GM23338 (cell line): Measurements from ENCODE around the gene STX5. TPM values are rescaled to one million over a fixed set of nuclear protein-coding genes. Genes with fewer than 3 reads are reported as not detected.
A peak's percentile ranks its signal among the peaks of the same experiment; 100 is the strongest.

Experiments used
- ATAC-seq: fragments of 200-7000 bp; cut with Tn5 transposase; 3 replicates; pipeline ENCODE4 v1.9.1; 2020
- DNase-seq: peaks from one replicate; pipeline ENCODE4 v3.0.0-alpha.2; 2015; ENCODE audit warnings: low spot score
- H2AFZ ChIP-seq: fragments of 200-600 bp; sonication (generic); 2 replicates; pipeline ENCODE4 v1.8.0; 2016; ENCODE audit warnings: antibody characterized with exemption, mild to moderate bottlenecking, moderate library complexity
- H3F3A ChIP-seq: fragments of 200-600 bp; sonication (generic); replicated peaks from 2 replicates; pipeline ENCODE4 v1.8.0; 2017; ENCODE audit warnings: antibody characterized with exemption, mixed run types, low read depth
- H3K27ac ChIP-seq: fragments of 200-600 bp; sonication (generic); 2 replicates; pipeline ENCODE4 v1.6.1; 2016; ENCODE audit warnings: low read depth
- H3K27me3 ChIP-seq: fragments of 200-600 bp; sonication (generic); 2 replicates; pipeline ENCODE4 v1.8.0; 2016; ENCODE audit warnings: mild to moderate bottlenecking, mixed run types, moderate library complexity; ENCODE audit not compliant: insufficient read depth
- H3K36me3 ChIP-seq: fragments of 200-600 bp; sonication (generic); 2 replicates; pipeline ENCODE4 v1.8.0; 2016; ENCODE audit warnings: mild to moderate bottlenecking; ENCODE audit not compliant: insufficient read depth
- H3K4me1 ChIP-seq: fragments of 200-600 bp; sonication (generic); 2 replicates; pipeline ENCODE4 v1.8.0; 2016; ENCODE audit warnings: mild to moderate bottlenecking, moderate library complexity; ENCODE audit not compliant: insufficient read depth
- H3K4me2 ChIP-seq: fragments of 200-600 bp; sonication (generic); 2 replicates; pipeline ENCODE4 v1.7.1; 2017; ENCODE audit warnings: mixed run types
- H3K4me3 ChIP-seq: fragments of 200-600 bp; sonication (generic); 2 replicates; pipeline ENCODE4 v1.6.1; 2016; ENCODE audit warnings: mixed run types
- H3K79me2 ChIP-seq: fragments of 200-600 bp; sonication (generic); replicated peaks from 2 replicates; pipeline ENCODE4 v1.8.0; 2017; ENCODE audit warnings: mild to moderate bottlenecking; ENCODE audit not compliant: insufficient read depth
- H3K9me2 ChIP-seq: fragments of 200-600 bp; sonication (generic); 2 replicates; pipeline ENCODE4 v1.8.0; 2017; ENCODE audit not compliant: insufficient read depth
- H4K20me1 ChIP-seq: fragments of 200-600 bp; sonication (generic); replicated peaks from 2 replicates; pipeline ENCODE4 v1.8.0; 2017; ENCODE audit warnings: mild to moderate bottlenecking; ENCODE audit not compliant: insufficient read depth
- H3K27ac Mint-ChIP-seq: 2 replicates; pipeline ENCODE4 v1.8.0; 2020; ENCODE audit warnings: inconsistent platforms, mild to moderate bottlenecking, moderate library complexity, mixed read lengths
- H3K27me3 Mint-ChIP-seq: 3 replicates; pipeline ENCODE4 v1.8.0; 2022; ENCODE audit warnings: low read depth, mild to moderate bottlenecking, moderate library complexity, mixed read lengths, inconsistent platforms; ENCODE audit not compliant: insufficient read depth, poor library complexity
- H3K36me3 Mint-ChIP-seq: 3 replicates; pipeline ENCODE4 v1.8.0; 2021; ENCODE audit warnings: low read depth, mild to moderate bottlenecking, inconsistent platforms, moderate library complexity, mixed read lengths
- H3K4me1 Mint-ChIP-seq: 3 replicates; pipeline ENCODE4 v1.8.0; 2020; ENCODE audit warnings: mild to moderate bottlenecking, inconsistent platforms, mixed read lengths
- H3K4me3 Mint-ChIP-seq: 3 replicates; pipeline ENCODE4 v1.8.0; 2021; ENCODE audit warnings: moderate library complexity, mild to moderate bottlenecking, inconsistent platforms, mixed read lengths
- H3K9me3 Mint-ChIP-seq: 3 replicates; pipeline ENCODE4 v1.8.0; 2020; ENCODE audit warnings: moderate library complexity, mild to moderate bottlenecking, inconsistent platforms, mixed read lengths
- CREB1 ChIP-seq: fragments of 250-450 bp; sonication (Bioruptor Pico); IDR thresholded peaks from 2 replicates; pipeline ENCODE4 v1.5.0; 2020; ENCODE audit warnings: low read depth, mild to moderate bottlenecking, moderate library complexity
- CTCF ChIP-seq, 2 experiments: fragments of 200-600 bp in 1 of 2; sonication (generic) in 1 of 2; conservative IDR thresholded peaks; 2 replicates each; pipeline versions ENCODE4 v1.5.1 to v1.6.1; 2016 to 2017; ENCODE audit warnings: antibody characterized with exemption in 2 of 2, low read depth in 2 of 2, mild to moderate bottlenecking in 2 of 2, moderate library complexity in 1 of 2
- ETS1 ChIP-seq: IDR thresholded peaks from 2 replicates; pipeline ENCODE4 v1.6.1; 2016; ENCODE audit warnings: antibody characterized with exemption
- EZH2 ChIP-seq: fragments of 200-600 bp; sonication (generic); IDR thresholded peaks from one replicate; pipeline ENCODE4 v1.8.0; 2017; ENCODE audit warnings: antibody characterized with exemption, mild to moderate bottlenecking, low read depth; ENCODE audit not compliant: unreplicated experiment
- EZH2phosphoT487 ChIP-seq: fragments of 200-600 bp; sonication (generic); IDR thresholded peaks from one replicate; pipeline ENCODE4 v1.8.1; 2018; ENCODE audit warnings: antibody characterized with exemption; ENCODE audit not compliant: unreplicated experiment
- JUNB ChIP-seq: IDR thresholded peaks from one replicate; pipeline ENCODE4 v1.6.1; 2016; ENCODE audit warnings: antibody characterized with exemption; ENCODE audit not compliant: unreplicated experiment
- NANOG ChIP-seq: IDR thresholded peaks from 2 replicates; pipeline ENCODE4 v1.6.1; 2016; ENCODE audit warnings: antibody characterized with exemption, borderline replicate concordance
- POLR2AphosphoS5 ChIP-seq: IDR thresholded peaks from 2 replicates; pipeline ENCODE4 v1.6.1; 2016; ENCODE audit warnings: antibody characterized with exemption, low read depth
- REST ChIP-seq: IDR thresholded peaks from one replicate; pipeline ENCODE4 v1.6.1; 2018; ENCODE audit warnings: antibody characterized with exemption; ENCODE audit not compliant: unreplicated experiment
- STAT1 ChIP-seq: IDR thresholded peaks from one replicate; pipeline ENCODE4 v1.6.1; 2016; ENCODE audit warnings: antibody characterized with exemption; ENCODE audit not compliant: unreplicated experiment
- ZNF114 ChIP-seq: fragments of 250-450 bp; sonication (Bioruptor Pico); IDR thresholded peaks from 2 replicates; pipeline ENCODE4 v1.5.0; 2020; ENCODE audit warnings: mild to moderate bottlenecking, moderate library complexity
- ZNF331 ChIP-seq: fragments of 250-450 bp; sonication (Bioruptor Pico); IDR thresholded peaks from 2 replicates; pipeline ENCODE4 v1.5.0; 2020; ENCODE audit warnings: low read depth, mild to moderate bottlenecking, moderate library complexity
- ZNF462 ChIP-seq: fragments of 250-450 bp; sonication (Bioruptor Pico); IDR thresholded peaks from 2 replicates; pipeline ENCODE4 v1.5.0; 2020; ENCODE audit warnings: mild to moderate bottlenecking, moderate library complexity
- polyA plus RNA-seq: library from polyadenylated mRNA; unstranded; fragments of >200 nt; fragmentation: Nextera tagmentation; extraction: Ambion mirVana; gene quantifications from 2 replicates; pipeline ENCODE4 v1.2.1, GENCODE V29; 2016
- total RNA-seq: library from RNA; depleted of rRNA; stranded (reverse); fragments of >200 nt; shearing (Covaris generic); gene quantifications from 2 replicates; pipeline ENCODE4 v1.2.3, GENCODE V29; 2014

STX5 gene
- total and polyA plus RNA-seq, 2 experiments from 2014 or later: 7.7 to 22.2 TPM

- peak within 1 kb of the TSS; percentile 93 for H3K4me3 ChIP-seq
- peaks cover 18% of the 10 kb centered on the region for H3K27me3 Mint-ChIP-seq
- TF ChIP-seq NANOG: no peak
- TF ChIP-seq EZH2phosphoT487: no peak
- TF ChIP-seq REST: no peak
- no peak; the same call in 1 of the 2 replicates for TF ChIP-seq ETS1
- TF ChIP-seq CTCF (conservative IDR thresholded peaks at IDR 0.05; ENCODE audit: low read depth in 2 of 2): no peak
- no peak for TF ChIP-seq CREB1 (CRISPR knock-in tag)
- no peak for TF ChIP-seq POLR2AphosphoS5
- TF ChIP-seq ZNF462 (CRISPR knock-in tag): no peak
- no peak for TF ChIP-seq EZH2
- TF ChIP-seq ZNF114 (CRISPR knock-in tag): no peak
- no peak for TF ChIP-seq JUNB
- TF ChIP-seq STAT1: no peak
- TF ChIP-seq ZNF331 (CRISPR knock-in tag): no peak
- H3K9me3 Mint-ChIP-seq: no peaks in the 10 kb centered on the region; the same call in 2 of the 3 replicates
- peaks cover 14% of the 10 kb centered on the region for H3K4me1 ChIP-seq
- DNase-seq (no peak), ATAC-seq (peak; percentile 6)
- peak within 1 kb of the TSS; percentile 93 for H3K4me2 ChIP-seq
- no peak within 1 kb of the TSS for H2AFZ ChIP-seq
- H3K9me2 ChIP-seq: no peaks in the 10 kb centered on the region
- peaks cover 50% of the 10 kb centered on the region for H3K79me2 ChIP-seq
- peak within 1 kb of the TSS; percentile 96 for H3K27ac ChIP-seq
- H3K36me3 Mint-ChIP-seq: peaks cover 62% of the 10 kb centered on the region
- H3K27me3 ChIP-seq: no peaks in the 10 kb centered on the region
- peak within 1 kb of the TSS; percentile 100 for H3K27ac Mint-ChIP-seq
- H3K4me3 Mint-ChIP-seq: peak within 1 kb of the TSS; percentile 94
- H3F3A ChIP-seq: peaks cover 46% of the 10 kb centered on the region; the same call in 1 of the 2 replicates
- peaks cover 21% of the 10 kb centered on the region for H3K36me3 ChIP-seq
- H4K20me1 ChIP-seq: peaks cover 14% of the 10 kb centered on the region
- H3K4me1 Mint-ChIP-seq: peaks cover 21% of the 10 kb centered on the region
These were observed 734 bp upstream of the STX5 start, which contains the start of gene TEX54 for GRCh38 chr11:62832336-62833234. TSS of gene TEX54 (minus strand) at chr11:62832841.
